Left kidney (tissue), 8 donors: ENCODE measurements around the gene CASP10. TPM values are rescaled to one million over a fixed set of nuclear protein-coding genes. Genes with fewer than 3 reads are reported as not detected.
"Not testable (repeated sequence)": the region's sequence is repeated elsewhere in the genome, so short reads cannot be mapped to it uniquely, and the experiment has no call there.

Experiments
- DNase-seq: peaks from one replicate; pipeline ENCODE4 v3.0.0-alpha.2; 2013
- long read RNA-seq, 8 donors: transcript quantifications; one replicate each; lab custom pipeline, GENCODE V29; 2026
- polyA plus RNA-seq: library from polyadenylated mRNA; unstranded; fragments of 120-200 nt; gene quantifications from one replicate; pipeline ENCODE4 v1.2.1, GENCODE V29; 2013; ENCODE audit not compliant: insufficient read length

CASP10 gene
- polyA plus RNA-seq = 10.8 TPM
- long read RNA-seq, donor 1 = 0 reads
- long read RNA-seq, donor 2 = 0 reads
- long read RNA-seq, donor 3, full-length matches to known transcripts = 1 of 1 reads
- long read RNA-seq, donor 3, partial matches to known transcripts = 0 of 1 reads
- long read RNA-seq, donor 3, other reads (novel, unspliced or antisense) = 0 of 1 reads
- long read RNA-seq, donor 4 = 0 reads
- long read RNA-seq, donor 5, full-length matches to known transcripts = 2 of 2 reads
- long read RNA-seq, donor 5, partial matches to known transcripts = 0 of 2 reads
- long read RNA-seq, donor 5, other reads (novel, unspliced or antisense) = 0 of 2 reads
- long read RNA-seq, donor 6, partial matches to known transcripts = 0 of 1 reads
- long read RNA-seq, donor 6, other reads (novel, unspliced or antisense) = 0 of 1 reads
- long read RNA-seq, donor 7, partial matches to known transcripts = 0 of 1 reads
- long read RNA-seq, donor 7, other reads (novel, unspliced or antisense) = 0 of 1 reads
- long read RNA-seq, donor 8, full-length matches to known transcripts = 3 of 3 reads
- long read RNA-seq, donor 8, partial matches to known transcripts = 0 of 3 reads
- long read RNA-seq, donor 8, other reads (novel, unspliced or antisense) = 0 of 3 reads

- peak; percentile 63 for DNase-seq
Observed at GRCh38 chr2:201182650-201183364, at the start of gene CASP10. CASP10 (plus strand) TSS chr2:201183141; CDS start chr2:201185778, 2,637 bp downstream.

- DNase-seq = no peak
Observed at GRCh38 chr2:201135386-201135785, 47.6 kb upstream of the CASP10 start.

GRCh38 chr2:201136889-201137321 is 46.0 kb upstream of the CASP10 start:
- DNase-seq = no peak

- DNase-seq = no peak
Observed at GRCh38 chr2:201137505-201138400, 45.2 kb upstream of the CASP10 start.

GRCh38 chr2:201138401-201138970 is 44.5 kb upstream of the CASP10 start:
- no peak for DNase-seq

GRCh38 chr2:201138986-201139781 is 43.8 kb upstream of the CASP10 start:
- not testable (repeated sequence) for DNase-seq

GRCh38 chr2:201139836-201140604 is 42.9 kb upstream of the CASP10 start:
- no peak for DNase-seq

- DNase-seq = no peak
Observed at GRCh38 chr2:201144101-201145051, 38.6 kb upstream of the CASP10 start.

GRCh38 chr2:201148434-201148990 is 34.4 kb upstream of the CASP10 start:
- DNase-seq = no peak

- no peak for DNase-seq
Observed at GRCh38 chr2:201149064-201149820, 33.7 kb upstream of the CASP10 start.

- not testable (repeated sequence) for DNase-seq
Observed at GRCh38 chr2:201149821-201150165, 33.1 kb upstream of the CASP10 start.

- no peak for DNase-seq
Observed at GRCh38 chr2:201150454-201151020, 32.4 kb upstream of the CASP10 start.

- no peak for DNase-seq
Observed at GRCh38 chr2:201151127-201151981, 31.6 kb upstream of the CASP10 start.

GRCh38 chr2:201152517-201152916 is 30.4 kb upstream of the CASP10 start:
- DNase-seq = no peak

- no peak for DNase-seq
Observed at GRCh38 chr2:201152999-201153815, 29.7 kb upstream of the CASP10 start.
